Immature natural killer cell (primary cell): Measurements from ENCODE around the gene FCN1. TPM values are rescaled to one million over a fixed set of nuclear protein-coding genes. Genes with fewer than 3 reads are reported as not detected.
"Not testable (repeated sequence)": the region's sequence is repeated elsewhere in the genome, so short reads cannot be mapped to it uniquely, and the experiment has no call there.

Experiments
- DNase-seq, 3 donors: peaks; one replicate each; pipeline ENCODE4 v3.0.0; 2022; ENCODE audit warnings: mixed read lengths in 1 of 3
- H3K27ac Mint-ChIP-seq, 6 donors: one replicate each; pipeline ENCODE4 v1.8.0; 2020; ENCODE audit warnings: mixed read lengths in 6 of 6, mild to moderate bottlenecking in 5 of 6, inconsistent platforms in 4 of 6, moderate library complexity in 3 of 6
- H3K27me3 Mint-ChIP-seq, 3 donors: one replicate each; pipeline ENCODE4 v1.8.0; 2020 to 2021; ENCODE audit warnings: low read depth in 3 of 3, mild to moderate bottlenecking in 3 of 3, mixed read lengths in 3 of 3, moderate library complexity in 3 of 3, inconsistent platforms in 1 of 3
- H3K36me3 Mint-ChIP-seq, 3 donors: one replicate each; pipeline ENCODE4 v1.8.0; 2020; ENCODE audit warnings: mixed read lengths in 3 of 3, inconsistent platforms in 2 of 3, mild to moderate bottlenecking in 2 of 3
- H3K4me1 Mint-ChIP-seq, 2 donors: one replicate each; pipeline ENCODE4 v1.8.0; 2020; ENCODE audit warnings: inconsistent platforms in 2 of 2, mild to moderate bottlenecking in 2 of 2, mixed read lengths in 2 of 2, moderate library complexity in 1 of 2
- H3K4me3 Mint-ChIP-seq, 5 donors: one replicate each; pipeline ENCODE4 v1.8.0; 2020; ENCODE audit warnings: mild to moderate bottlenecking in 5 of 5, mixed read lengths in 5 of 5, inconsistent platforms in 3 of 5, moderate library complexity in 3 of 5
- H3K9me3 Mint-ChIP-seq, 6 donors: one replicate each; pipeline ENCODE4 v1.8.0; 2020; ENCODE audit warnings: mild to moderate bottlenecking in 6 of 6, mixed read lengths in 6 of 6, inconsistent platforms in 4 of 6, moderate library complexity in 3 of 6
- polyA plus RNA-seq, 3 donors: library from polyadenylated mRNA; unstranded; fragments of 300-500 nt; fragmentation: Illumina TruSeq; gene quantifications; one replicate each; pipeline ENCODE4 v1.2.3, GENCODE V29; 2021

Gene FCN1
- polyA plus RNA-seq, 3 donors from 2014 or later = 8.9 to 47.6 (median 24.2) TPM

- Mint-ChIP-seq H3K36me3 (no peaks in the 10 kb centered on the region), H3K27me3 (peaks cover 0 to 4% (median 2%) of the 10 kb centered on the region in 3 donors), H3K4me3 (no peak overlapping the region), H3K27ac (no peak overlapping the region), H3K4me1 (no peaks in the 10 kb centered on the region), H3K9me3 (no peaks in the 10 kb centered on the region)
- DNase-seq = no peak
These were observed 41.6 kb upstream of the FCN1 start for GRCh38 chr9:134959126-134959970.

DNA sequence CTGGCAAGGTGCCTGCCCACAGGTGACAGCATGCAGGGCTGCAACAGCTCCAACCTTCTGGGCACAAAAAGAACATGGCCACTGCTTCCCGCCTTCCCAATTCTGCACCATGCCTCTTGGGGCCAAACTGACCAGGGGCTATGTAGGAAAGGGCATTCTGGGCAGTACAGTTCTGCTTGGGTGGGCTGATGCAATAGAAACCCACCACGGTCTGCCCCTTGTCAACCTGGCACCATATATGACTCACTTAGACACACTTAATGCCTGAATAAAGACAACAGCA, 40.2 kb upstream of the FCN1 start:
- Mint-ChIP-seq H3K27me3 (peaks cover 0 to 2% (median 0%) of the 10 kb centered on the region in 3 donors), H3K27ac (no peak overlapping the region), H3K36me3 (no peaks in the 10 kb centered on the region), H3K9me3 (no peaks in the 10 kb centered on the region), H3K4me1 (no peaks in the 10 kb centered on the region), H3K4me3 (no peak overlapping the region)
- no peak for DNase-seq

DNA sequence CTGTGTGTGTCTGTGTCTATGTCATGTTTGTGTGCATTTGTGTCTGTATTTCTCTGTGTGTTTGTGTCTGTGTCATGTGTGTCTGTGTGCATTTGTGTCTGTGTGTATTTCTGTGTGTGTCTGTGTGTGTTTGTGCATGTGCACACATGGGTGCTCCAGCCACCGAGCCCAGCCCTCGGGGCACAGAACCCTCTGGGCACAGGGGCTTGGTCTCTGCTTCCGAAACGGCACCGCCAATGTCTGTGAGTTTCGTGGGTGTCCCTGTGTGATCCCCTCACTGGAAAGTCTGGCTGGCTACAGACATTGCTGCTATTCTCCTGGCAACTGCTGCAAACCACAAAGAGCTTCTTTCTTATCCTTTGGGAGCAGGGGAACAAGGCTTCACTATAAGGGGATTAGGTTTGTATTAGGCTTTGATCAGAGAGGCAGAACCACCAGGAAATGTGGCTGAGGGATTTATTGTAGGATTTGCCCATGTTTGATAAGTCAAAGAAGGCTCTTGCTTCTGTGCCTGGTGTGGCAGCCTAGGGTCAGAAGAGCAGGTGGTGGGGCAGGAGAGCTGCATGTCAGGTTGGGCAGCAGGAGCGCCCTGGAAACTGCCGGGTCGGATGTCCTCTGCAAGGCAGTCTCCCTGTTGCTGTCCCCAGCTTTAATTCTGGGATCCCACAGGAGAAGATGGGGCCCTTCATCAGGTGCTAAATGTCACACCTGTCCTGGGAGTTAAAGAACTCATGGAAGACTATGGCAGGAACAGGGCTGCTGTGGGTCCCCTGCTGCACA, 39.6 kb upstream of the FCN1 start:
- H3K27ac Mint-ChIP-seq = no peak overlapping the region
- H3K9me3 Mint-ChIP-seq = no peaks in the 10 kb centered on the region
- H3K27me3 Mint-ChIP-seq = peaks cover 0 to 2% (median 0%) of the 10 kb centered on the region in 3 donors
- DNase-seq = no peak
- no peaks in the 10 kb centered on the region for H3K36me3 Mint-ChIP-seq
- no peak overlapping the region for H3K4me3 Mint-ChIP-seq
- no peaks in the 10 kb centered on the region for H3K4me1 Mint-ChIP-seq

DNA sequence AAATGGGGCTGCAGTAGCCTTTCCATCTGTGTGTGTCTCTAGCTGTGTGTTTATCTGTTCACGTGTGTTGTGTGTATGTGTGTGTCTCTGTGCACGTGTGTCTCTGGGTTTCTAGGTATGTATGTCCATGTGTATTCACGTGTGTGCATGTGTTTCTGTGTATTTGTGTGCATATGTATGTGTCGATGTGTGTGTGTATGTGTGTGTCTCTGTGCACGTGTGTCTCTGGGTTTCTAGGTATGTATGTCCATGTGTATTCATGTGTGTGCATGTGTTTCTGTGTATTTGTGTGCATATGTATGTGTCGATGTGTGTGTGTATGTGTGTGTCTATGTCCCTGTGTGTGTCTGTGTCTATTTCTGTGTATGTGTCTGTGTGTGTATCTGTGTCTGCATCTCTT, 38.7 kb upstream of the FCN1 start:
- not testable (repeated sequence) for H3K4me3 Mint-ChIP-seq, DNase-seq, H3K4me1 Mint-ChIP-seq, H3K27me3 Mint-ChIP-seq, H3K36me3 Mint-ChIP-seq, H3K27ac Mint-ChIP-seq, H3K9me3 Mint-ChIP-seq

DNA sequence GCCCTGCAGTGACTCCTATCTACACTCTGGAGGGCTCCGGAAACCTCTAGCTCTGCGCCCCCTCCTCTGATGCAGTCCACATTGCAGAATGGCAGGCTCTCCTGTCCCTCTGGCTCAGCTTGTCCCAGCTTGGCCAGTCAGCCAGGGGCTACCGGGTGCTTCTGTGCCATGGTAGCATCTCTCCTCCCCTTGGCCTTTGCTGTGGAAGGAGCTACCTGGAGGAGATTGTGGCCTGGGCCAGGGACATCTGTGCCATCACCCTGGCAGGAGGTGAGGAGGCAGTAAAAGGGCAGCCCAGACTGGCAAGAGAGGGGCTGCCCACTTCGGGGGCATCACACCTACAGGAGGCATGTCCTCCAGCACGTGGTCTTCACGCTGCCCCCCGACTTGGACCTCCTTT, 38.1 kb upstream of the FCN1 start:
- no peak for DNase-seq
- no peaks in the 10 kb centered on the region for H3K27me3 Mint-ChIP-seq
- H3K27ac Mint-ChIP-seq = no peak overlapping the region
- H3K36me3 Mint-ChIP-seq = no peaks in the 10 kb centered on the region
- H3K4me3 Mint-ChIP-seq = no peak overlapping the region
- H3K9me3 Mint-ChIP-seq = no peaks in the 10 kb centered on the region
- no peaks in the 10 kb centered on the region for H3K4me1 Mint-ChIP-seq

DNA sequence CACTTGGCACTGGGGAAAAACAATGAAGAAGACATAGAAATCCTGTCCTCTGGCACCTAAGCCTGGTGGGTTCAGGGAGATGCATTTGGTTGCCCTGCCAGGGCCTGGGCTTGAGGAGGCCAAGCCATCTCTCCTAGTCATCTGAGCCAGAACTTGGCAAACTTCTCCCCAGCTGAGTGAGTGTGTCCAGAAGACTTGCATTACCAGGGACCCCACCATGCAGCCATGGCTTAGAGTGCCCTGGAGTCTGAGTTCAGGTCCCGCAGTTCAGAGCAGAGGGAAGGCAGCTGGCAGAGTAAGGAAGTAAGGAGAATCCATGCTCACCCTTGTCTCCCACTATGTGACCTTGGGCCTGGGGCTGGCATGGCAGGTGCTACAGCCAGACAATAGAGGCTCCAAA, 37.4 kb upstream of the FCN1 start:
- H3K27me3 Mint-ChIP-seq = no peaks in the 10 kb centered on the region
- DNase-seq = no peak
- no peaks in the 10 kb centered on the region for H3K9me3 Mint-ChIP-seq
- no peaks in the 10 kb centered on the region for H3K4me1 Mint-ChIP-seq
- no peak overlapping the region for H3K27ac Mint-ChIP-seq
- no peak overlapping the region for H3K4me3 Mint-ChIP-seq
- H3K36me3 Mint-ChIP-seq = no peaks in the 10 kb centered on the region

DNA sequence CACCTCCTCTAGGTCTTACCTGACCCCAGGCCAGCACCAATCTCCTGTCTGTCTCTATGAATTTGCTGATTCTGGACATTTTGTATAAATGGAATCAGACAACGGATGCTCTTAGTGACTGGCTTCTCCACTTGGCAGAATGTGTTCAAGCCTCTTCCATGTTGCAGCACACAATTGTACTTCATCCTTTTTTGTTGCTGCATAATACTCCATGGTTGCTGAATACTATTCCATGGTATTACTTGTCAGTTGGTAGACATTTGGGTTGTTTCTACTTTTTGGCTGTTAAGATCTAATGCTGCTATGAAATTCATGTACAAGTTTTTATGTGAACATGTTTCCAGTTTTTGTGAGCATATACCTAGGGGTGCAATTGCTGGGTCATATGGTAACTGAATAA, 34.3 kb upstream of the FCN1 start:
- Mint-ChIP-seq H3K27me3 (no peaks in the 10 kb centered on the region), H3K27ac (no peak overlapping the region), H3K4me1 (no peaks in the 10 kb centered on the region), H3K36me3 (no peaks in the 10 kb centered on the region), H3K9me3 (no peaks in the 10 kb centered on the region), H3K4me3 (no peak overlapping the region)
- DNase-seq = no peak

- H3K9me3 Mint-ChIP-seq = no peaks in the 10 kb centered on the region
- no peaks in the 10 kb centered on the region for H3K4me1 Mint-ChIP-seq
- no peaks in the 10 kb centered on the region for H3K27me3 Mint-ChIP-seq
- H3K4me3 Mint-ChIP-seq = no peak overlapping the region
- no peak for DNase-seq
- H3K36me3 Mint-ChIP-seq = no peaks in the 10 kb centered on the region
- no peak overlapping the region for H3K27ac Mint-ChIP-seq
These were observed 33.7 kb upstream of the FCN1 start for GRCh38 chr9:134951461-134951860.

DNA sequence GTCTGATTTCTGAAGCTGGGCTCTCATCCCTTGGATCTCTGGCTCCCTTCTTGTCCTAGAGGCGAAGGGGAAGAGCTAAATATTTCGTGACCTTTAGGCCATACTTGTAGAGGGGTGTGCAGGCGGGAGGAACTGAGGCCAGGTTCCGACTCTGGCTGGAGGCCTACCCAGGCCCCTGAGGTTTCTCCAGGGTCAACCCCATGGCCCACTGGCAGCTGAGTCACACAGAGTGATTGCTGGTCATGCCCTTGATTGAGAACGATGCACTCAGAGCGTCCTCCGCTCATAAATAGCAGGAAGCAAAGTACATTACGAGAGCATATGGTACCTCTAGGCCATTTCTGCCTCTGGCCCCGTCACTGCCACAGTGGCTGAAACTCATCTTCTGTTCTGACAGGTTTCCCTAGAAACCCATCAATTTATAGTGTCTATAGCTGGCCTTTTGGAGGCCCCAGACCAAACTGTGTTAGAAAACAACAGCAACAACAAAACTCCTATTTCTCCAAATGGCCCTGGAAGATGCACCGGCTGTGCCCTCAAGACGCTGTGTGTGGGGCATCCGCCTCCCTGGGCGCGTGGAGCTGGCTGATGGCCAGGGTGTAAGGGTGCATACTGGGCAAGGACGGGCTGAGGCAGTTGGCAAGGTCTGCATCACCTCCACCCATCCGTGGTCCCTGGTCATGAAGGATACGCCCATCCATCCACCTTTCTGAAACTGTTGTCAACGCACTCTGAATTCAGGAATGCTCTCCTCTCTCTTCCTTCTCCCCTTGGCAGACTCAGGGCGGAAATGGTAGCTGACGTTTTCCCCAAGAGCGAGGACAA, 32.9 kb upstream of the FCN1 start:
- no peak for DNase-seq

DNA sequence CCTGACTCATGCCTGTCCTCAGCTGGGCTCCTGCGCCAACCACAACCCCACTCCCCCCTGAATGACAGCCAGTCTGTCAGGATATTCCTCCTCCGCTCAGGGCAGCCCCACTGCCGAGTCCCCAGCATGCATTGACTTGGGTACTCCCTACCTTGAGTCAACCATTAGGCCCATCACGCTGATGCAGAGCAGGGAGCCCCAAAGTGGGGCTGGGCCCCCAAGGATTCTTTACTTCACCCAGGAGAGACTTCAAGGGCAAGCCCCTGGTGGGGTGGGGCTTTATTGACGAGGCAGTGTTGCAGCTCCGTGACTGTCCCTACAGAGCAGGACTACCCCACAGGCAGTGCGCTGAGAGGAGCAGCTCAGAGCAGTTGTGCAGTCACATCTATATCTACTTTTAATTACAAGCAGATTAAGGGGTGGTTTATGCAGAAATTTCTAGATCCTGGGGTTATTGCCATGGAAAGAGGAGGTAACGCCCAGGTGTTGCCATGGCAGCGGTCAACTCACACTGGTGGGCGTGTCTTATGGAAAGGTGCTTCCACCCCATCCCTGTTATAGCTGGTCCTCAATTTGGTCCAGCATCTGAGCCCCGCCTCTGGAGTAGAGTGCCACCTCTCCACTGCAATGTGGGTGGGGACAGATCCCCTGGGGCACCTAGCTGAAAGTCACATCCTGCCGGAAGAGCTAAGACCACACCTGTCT, 32.1 kb upstream of the FCN1 start:
- H3K27ac Mint-ChIP-seq = no peak overlapping the region

More for the DNA sequence above, 32.9 kb upstream of the FCN1 start:
- Mint-ChIP-seq H3K36me3 (no peaks in the 10 kb centered on the region), H3K4me3 (no peak overlapping the region), H3K9me3 (no peaks in the 10 kb centered on the region), H3K27me3 (no peaks in the 10 kb centered on the region), H3K27ac (no peak overlapping the region), H3K4me1 (no peaks in the 10 kb centered on the region)

DNA sequence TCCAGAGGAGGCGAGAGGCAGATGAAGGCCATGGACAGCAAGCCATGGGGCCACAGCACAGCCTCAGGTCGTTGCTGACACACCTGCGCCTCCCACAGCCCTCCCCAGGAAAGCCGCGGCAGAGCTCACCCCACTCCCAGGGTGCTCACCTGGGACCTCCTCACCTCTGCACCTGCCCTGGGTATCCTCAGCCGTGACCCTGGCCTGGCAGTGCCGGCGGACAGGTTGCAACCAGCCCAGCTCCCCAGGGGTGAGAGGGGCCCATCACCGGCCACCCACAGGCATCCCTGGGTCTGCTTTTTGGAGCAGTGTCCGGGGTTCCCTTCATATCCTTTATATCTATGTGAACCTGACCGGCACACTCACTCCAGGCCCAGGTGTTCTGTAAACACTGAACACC, 30.4 kb upstream of the FCN1 start:
- no peaks in the 10 kb centered on the region for H3K9me3 Mint-ChIP-seq
- no peaks in the 10 kb centered on the region for H3K27me3 Mint-ChIP-seq
- DNase-seq = no peak
- no peaks in the 10 kb centered on the region for H3K4me1 Mint-ChIP-seq
- H3K36me3 Mint-ChIP-seq = no peaks in the 10 kb centered on the region
- no peak overlapping the region for H3K4me3 Mint-ChIP-seq
- H3K27ac Mint-ChIP-seq = no peak overlapping the region

More for the DNA sequence above, 32.1 kb upstream of the FCN1 start:
- Mint-ChIP-seq H3K4me3 (no peak overlapping the region), H3K9me3 (no peaks in the 10 kb centered on the region), H3K36me3 (no peaks in the 10 kb centered on the region), H3K4me1 (no peaks in the 10 kb centered on the region), H3K27me3 (no peaks in the 10 kb centered on the region)
- no peak for DNase-seq

GRCh38 chr9:134947265-134947955, 29.7 kb upstream of the FCN1 start:
- no peak for DNase-seq
- no peaks in the 10 kb centered on the region for H3K4me1 Mint-ChIP-seq
- no peaks in the 10 kb centered on the region for H3K36me3 Mint-ChIP-seq
- H3K9me3 Mint-ChIP-seq = no peaks in the 10 kb centered on the region
- no peak overlapping the region for H3K27ac Mint-ChIP-seq
- no peaks in the 10 kb centered on the region for H3K27me3 Mint-ChIP-seq
- H3K4me3 Mint-ChIP-seq = no peak overlapping the region

- H3K36me3 Mint-ChIP-seq = no peaks in the 10 kb centered on the region
- no peak overlapping the region for H3K4me3 Mint-ChIP-seq
- DNase-seq = no peak
- H3K27ac Mint-ChIP-seq = no peak overlapping the region
- no peaks in the 10 kb centered on the region for H3K4me1 Mint-ChIP-seq
- peaks cover 0 to 1% (median 0%) of the 10 kb centered on the region in 3 donors for H3K27me3 Mint-ChIP-seq
- no peaks in the 10 kb centered on the region for H3K9me3 Mint-ChIP-seq
These were observed 29.0 kb upstream of the FCN1 start for GRCh38 chr9:134946663-134947062.
